GM21619 (cell line): ENCODE measurements around the gene TTLL12.
A peak's percentile ranks its signal among the peaks of the same experiment; 100 is the strongest.

Experiments
- ATAC-seq: cut with Tn5 transposase; IDR thresholded peaks from one replicate; pipeline ENCODE4 v1.9.1; 2021; ENCODE audit not compliant: unreplicated experiment

TTLL12 gene

DNA sequence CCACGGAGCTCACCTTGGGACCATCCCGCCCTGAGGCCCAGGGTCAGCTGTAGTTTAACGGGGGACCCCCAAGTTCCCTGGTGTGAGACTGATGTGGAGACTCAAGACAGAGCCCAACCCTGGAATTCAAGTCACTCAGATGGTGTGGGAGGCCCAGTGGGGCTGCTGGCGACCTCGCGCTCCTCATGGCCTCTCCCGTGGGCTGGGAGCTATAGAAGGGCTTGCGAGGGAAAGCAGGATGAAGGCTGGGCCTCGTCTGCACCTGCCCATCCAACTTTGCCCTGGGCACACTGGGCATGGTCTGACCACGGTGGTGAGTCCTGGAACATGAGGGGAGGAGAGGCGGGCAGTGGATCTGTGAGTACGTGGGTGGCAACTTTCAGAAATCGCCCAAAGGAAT is 13.6 kb upstream of the TTLL12 start:
- ATAC-seq = no peak

DNA sequence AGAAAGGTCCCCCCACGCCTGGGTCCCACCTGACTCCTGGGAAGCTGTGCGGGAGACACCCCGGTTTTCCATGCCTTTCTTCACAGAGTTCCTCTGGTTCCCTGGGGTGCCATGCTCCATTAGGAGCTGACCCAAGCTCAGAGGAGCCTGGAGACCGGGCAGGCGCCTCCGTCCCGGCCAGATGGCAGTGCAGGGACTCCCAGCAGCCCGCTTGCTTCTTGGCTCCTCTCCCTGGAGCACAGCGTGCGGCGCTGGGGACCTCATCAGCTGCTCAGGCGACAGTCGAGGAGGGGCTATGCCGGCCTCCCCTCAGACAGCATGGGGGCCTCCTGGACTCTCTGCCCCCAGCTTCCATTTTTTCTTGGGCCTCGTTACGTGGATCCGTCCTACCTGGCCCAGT is 13.1 kb upstream of the TTLL12 start:
- ATAC-seq = no peak

DNA sequence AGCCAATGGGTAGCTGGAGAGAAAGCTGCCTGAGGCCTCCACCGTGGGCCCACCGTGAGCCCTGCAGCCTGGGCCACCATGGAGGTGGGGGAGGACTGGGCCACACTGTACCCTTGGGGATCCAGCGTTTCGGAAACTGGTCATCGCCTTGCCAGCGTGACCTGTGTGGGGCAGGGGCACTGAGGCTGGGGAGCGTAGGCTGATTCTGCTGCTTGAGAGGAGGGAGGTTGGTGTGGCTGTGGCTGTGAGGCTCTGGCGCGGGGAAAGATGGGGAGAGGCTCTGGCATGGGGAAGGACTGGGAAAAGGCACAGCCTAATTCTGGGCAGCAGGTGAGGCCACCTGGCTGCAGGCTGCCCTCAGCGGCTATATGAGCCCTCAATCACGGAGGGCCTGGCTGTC is 12.6 kb upstream of the TTLL12 start:
- no peak for ATAC-seq

DNA sequence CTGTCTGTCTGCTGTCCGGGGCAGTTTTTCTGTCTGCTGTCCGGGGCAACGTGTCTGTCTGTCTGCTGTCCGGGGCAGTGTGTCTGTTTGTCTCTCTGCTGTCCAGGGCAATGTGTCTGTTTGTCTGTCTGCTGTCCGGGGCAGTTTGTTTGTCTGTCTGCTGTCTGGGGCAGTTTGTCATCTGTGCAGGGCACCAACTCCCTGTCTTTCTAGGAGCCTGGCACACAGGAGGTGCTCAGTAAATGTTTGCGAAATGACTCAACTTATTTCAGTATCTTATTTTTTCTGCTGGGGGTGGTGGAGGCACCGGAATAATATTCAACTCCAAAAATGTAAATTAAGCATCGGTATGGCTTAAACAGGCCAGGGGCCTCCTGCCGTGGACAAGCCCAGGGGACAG is 12.0 kb upstream of the TTLL12 start:
- no peak for ATAC-seq

DNA sequence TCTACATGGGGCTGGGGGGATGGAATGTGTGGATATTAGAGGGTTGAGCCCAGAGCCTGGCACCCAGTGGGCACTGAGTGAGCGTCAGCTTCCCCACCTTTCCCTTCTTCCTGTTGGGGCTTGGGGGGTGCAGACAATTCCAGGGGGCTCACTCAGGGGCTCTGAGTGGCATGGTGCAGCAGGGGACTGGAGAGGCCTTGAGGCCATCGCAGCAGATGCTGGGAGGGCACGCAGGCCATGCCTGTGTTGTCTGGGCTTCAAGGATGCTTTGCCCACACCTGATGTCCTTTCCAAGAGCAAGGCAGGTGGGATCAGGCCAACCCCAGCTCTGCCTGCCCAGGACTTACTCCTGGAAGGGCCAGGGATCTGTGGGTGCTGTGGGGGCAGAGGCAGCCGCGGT is 11.2 kb upstream of the TTLL12 start:
- ATAC-seq = no peak

DNA sequence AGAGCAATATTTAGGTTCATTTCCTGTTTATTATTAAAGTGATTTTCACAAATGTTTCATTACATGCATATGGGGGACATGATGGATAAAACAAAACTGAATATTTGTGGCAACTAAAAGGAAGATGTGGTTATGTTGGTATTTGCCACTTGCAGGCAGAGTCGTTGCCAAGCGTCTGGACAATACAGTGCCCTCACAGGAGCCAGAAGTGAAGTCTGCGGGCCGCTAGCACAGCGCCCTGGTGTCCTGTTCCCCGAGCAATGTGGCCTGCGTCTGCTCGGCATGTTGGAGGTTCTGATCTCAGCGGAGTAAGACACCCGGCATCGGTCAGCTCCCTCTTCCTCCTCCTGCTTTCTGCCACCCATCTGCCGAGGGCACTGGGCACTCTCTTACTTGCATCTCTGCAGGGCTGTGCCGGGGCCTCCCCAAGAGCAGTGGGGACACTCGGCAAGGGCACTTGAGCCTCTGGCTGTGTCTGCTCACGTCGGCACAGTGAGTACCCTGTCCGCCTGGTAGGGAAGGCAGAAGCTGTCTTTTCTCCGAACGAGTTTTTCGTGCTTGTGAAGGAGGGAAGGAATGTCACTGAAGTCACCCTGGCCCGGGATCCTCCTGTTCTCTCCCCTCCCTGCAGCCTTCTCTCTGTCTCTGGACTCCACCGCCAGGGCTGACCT is 10.5 kb upstream of the TTLL12 start:
- no peak for ATAC-seq

DNA sequence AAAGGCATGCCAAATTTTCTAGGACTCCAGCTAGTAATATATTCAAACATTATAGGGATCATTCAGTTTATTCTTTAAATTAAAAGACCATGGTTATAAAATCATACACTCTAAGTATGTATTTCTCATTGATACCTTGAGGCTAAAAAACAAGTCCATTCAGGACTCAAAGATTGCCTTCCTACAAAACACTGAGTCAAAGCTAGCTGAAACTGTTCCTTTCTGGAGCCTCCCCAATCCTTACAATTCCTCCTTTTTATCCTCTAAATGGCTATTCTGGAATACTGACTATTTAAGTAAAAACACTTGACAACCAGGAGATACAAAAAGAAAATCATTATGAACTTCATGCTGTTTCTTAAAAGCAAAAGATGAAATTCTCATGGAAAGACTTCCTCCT is 4.9 kb upstream of the TTLL12 start:
- ATAC-seq = no peak

DNA sequence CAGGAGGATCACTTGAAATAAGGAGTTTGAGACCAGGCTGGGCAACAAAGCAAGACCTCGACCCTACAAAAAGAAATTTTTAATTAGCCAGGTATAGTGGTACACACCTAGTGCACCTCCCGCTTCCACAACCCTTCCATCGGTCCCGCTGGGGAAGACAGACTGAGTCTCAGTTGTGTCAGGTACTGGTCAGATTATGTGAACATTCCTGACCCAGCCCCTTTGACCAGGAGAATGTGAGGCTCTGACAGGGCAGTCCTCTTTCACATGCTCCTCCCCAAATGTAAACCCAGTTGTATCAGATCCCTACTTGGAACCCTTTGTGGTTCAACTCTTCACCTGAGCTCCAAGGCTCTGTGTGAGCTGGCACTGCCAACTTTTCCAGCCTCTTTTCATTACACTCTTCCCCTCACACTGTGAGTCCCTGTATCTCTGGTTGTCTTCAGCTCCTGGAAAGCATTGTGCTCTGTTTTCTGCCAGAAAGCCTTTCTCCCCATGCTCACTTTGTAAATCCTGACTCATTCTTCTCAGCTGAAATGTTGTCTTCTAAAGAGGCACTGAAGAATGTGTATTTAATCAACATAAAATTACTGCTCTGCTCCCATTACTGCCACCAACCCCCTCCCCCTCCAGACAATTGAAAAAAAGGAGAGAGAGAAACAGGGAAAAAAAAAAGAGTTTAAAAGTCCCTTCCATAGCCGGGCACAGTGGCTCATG is 2.1 kb upstream of the TTLL12 start:
- no peak for ATAC-seq

DNA sequence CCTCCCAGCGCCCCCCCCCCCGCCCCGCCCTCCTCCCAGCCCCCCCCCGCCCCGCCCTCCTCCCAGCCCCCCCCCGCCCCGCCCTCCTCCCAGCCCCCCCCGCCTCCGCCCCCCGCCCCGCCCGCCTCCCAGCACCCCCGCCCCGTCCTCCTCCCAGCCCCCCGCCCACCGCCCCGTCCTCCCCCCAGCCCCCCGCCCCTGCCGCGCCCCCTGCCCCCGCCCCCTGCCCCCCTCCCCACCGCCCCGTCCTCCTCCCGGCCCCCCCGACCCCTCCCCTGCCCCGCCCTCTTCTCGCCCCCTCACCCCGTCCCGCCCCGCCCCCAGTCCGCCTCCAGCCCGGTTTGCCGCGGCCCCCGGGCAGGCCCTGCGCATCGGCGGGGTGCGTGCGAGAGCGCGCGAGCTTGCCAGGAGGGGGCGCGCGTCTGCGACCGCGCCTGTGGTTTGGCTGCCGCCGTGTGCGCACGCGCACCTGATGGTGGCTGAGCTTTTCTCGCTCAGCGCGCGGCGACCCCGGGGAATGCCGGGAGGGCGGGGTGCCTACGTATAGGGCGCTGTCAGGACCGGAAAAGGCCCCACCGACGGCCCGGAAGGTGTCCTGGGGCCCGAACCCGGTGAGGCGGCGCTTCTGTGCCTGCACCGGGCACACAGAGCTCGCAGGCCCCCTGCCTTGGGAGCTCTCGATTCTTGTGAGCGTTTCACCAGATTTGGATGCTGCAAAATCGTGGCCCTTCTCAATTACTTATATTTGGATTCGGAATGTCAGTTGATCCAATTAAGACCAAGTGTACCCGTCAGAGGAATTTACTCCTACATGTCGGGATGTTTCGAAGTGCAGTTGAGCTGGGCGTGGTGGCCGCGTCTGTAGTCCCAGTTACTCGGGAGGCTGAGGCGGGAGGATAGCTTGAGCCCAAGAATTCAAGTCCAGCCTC is 501 bp upstream of the TTLL12 start:
- peak; percentile 69 for ATAC-seq

DNA sequence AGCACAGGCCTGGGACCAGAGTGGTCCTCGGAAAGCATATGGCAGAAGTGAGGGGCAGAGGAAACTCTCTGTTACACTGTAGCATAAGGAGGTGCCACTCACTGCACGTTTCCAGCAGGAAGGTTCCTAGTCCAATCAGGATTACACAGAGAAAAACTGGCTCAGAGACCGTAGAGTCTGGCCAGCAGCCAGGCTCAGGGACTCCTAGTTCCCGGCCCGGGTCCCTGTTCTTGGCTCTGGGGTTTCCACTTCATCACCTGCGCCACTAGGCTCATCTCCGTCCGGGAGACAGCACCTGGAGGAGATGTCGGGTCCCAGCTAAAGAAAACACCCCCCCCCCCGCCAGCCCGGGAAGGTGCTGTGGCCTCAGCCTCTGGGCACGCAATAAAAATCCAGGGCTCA is 1.1 kb downstream of the TTLL12 start:
- ATAC-seq = no peak

DNA sequence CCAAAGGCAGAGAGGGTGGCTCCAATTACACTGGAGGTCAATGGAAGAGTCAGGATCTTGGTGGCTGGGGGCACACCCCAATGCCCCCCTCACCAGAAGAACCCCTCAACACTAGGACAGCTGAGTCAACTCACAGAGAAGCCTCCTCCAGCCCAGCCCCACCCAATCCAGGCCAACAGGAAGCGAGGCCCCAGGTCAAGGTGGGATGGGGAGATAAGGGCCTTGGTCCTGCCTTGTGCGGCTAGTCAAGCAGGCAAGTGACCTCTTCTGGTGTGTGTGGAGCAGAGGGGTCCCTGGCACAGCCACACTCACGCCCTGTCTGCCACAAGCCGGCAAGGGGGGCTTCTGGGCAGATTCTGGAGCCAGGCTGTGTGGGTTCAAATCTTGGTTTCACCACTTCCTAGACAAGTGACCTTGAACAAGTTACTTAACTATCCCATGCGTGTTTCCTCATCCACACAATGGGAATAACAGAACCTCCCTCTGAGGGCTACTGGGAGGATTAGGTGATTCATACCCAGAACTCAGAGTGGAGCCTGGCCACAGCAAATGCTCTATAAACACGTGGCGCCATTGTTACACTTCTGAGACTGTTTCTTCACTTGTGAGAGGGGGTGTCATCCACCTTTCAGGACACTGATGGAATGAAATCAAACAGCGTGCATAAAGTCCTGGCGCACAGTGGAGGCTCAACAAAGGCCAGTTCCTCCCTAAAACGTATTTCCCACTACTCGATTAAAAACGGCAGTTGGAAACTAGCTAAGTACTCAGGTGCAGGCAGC is 3.2 kb downstream of the TTLL12 start:
- ATAC-seq = no peak

DNA sequence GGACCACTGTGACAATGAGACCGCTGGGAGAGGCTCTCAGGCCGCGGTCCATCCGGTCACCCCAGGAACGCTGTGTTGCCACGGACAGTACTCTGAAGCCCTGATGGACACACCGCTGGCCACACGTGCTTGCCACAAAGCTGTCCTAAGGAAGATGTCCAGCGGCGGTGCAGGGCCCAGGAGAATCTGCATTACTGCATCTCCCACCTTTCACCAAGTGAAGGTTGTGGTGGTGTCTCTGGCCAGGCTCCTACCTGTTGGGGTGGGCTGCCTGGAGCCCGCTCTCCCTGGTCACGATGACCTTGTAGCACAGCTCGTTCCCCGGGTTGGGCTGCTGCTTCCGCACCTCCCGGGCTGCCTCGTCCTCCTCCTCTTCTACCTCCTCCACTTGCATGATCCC is 4.2 kb downstream of the TTLL12 start:
- no peak for ATAC-seq

DNA sequence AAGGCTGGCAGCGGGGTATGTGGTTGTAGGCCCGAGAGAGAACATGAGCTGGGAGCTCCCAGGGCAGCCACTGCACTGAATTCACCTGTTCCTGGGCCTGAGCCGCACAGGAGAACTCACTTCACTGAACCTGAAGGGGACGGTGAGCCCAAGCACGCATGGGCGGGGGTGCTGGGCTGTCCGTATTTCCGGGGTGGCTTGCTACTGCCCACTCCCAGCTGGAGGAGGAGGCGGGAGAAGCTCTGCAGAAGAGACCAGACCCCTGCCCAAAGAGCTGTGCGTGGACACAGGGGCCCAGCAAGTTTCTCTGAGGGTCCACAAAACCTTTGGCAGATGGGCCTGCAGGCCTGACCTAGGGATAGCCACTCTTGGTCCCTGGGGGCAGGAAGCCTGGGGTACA is 4.8 kb downstream of the TTLL12 start:
- no peak for ATAC-seq

DNA sequence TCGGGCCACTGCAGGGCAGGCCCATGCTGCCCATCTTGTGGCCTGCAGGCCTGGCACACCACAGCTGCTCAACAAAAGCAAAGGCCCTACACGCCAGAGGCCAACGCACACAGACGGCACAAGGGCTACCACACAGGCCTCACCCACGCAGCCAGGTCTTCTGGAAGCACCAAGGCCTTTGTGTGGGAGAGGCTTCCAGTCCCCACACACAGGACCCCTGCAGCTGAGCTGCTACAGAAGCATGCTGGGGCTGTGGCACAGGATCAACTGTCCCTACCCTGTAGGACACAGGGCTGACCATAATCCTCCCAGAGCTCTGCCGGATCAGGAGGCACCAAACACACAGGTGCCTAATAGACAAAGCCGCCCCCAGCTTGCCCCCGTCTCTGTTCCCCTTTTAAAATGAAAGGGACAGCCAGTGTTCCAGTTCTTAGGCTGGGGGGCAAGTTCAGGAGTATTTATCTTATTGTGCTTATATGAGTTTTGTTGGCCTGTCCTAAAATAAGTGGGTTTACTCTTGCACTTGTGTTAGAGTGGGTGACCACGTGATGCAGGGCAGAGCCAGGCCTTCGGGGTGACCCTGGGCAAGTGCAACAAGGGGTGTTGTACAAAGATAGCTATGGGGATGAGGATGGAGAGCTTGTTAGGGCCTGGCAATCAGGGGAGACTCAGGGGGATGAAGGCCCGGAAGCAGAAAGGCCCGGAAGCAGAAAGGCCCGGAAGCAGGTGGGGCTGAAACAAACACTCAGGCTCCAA is 5.4 kb downstream of the TTLL12 start:
- ATAC-seq = no peak

DNA sequence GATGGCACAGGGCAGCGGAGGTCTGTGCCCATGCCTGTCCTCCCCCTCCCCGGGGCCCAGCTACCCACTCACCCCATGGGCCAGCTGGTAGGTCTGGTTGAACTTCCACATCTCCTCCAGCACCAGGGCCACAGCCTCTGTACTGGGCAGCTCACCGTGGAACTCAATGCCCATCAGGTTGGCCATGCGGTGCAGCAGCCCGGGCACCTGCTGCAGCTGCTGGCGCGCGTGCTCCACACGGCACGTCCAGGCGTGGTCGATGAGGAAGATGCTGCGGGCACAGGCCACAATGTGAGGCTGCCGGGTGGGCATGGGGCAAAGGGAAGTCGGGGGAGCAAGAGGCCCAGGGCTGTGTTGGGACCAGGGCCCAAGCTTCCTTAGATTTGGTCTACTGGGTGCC is 6.3 kb downstream of the TTLL12 start:
- no peak for ATAC-seq

DNA sequence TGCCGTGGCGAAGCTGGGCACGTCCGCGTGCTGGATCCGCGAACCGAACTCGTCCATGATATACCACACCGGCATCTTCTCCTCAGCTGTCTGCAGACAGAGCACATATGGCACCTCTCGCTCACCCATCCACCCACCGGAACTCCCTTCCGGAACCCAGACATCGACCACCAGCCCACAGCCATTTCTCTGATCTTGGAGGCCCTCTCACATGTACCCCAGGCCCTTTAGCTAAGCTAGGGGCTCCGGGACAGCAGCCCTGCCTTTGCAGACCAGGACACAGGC is 7.1 kb downstream of the TTLL12 start:
- ATAC-seq = no peak

DNA sequence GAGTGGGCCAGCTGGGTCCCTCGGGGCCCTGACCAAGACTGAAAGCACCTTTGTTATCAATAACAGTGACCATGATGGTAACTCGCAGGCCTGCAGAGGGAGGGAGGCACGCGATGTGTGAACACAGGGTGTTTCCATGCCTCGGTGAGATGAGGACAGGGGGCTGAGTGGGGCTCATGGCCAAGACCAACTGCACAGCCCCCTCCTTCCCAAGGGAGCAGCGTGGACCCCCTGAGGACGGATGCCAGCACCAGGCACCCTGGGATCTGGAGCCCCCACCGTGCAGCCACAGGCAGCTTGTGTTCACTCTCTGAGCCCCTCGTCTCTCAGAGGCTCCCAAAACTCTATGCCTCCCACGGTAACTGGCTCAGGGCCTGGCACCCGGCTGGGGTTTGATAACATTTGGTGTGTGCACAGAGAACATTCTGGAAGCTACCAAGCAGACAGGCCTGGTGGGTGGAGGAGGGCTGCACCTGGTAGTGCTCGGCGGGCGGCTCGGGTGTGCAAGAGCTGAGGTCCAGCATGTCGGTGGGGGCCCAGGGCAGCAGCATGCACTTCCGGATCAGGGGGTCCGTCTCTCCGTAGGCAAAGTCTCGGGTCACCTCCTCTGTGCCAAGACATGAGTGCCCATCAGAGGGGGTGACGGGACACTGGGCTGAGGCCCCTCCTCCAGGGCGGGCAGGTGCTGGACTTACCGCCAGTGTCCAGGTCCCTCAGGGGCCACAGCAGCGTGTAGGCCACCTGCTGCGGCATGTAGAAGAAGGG is 7.6 kb downstream of the TTLL12 start:
- no peak for ATAC-seq

DNA sequence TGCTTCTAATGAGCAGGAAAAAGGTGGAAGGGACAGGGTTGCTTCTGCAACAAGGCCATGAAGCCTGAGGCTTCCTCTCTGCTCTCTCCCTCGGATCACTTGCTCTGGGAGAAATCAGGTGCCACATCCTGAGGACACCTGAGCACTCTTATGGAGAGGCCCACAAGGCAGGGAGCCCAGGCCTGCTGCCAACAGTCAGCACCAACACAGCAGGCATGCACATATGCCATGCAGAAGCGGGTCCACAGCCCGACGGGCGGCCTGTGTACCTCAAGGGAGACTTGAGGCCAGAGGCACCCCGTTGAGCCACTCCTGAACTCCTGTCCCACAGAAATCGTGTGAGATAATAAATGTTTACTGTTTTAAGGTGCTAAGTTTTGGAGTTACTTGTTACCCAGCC is 9.5 kb downstream of the TTLL12 start:
- ATAC-seq = no peak

DNA sequence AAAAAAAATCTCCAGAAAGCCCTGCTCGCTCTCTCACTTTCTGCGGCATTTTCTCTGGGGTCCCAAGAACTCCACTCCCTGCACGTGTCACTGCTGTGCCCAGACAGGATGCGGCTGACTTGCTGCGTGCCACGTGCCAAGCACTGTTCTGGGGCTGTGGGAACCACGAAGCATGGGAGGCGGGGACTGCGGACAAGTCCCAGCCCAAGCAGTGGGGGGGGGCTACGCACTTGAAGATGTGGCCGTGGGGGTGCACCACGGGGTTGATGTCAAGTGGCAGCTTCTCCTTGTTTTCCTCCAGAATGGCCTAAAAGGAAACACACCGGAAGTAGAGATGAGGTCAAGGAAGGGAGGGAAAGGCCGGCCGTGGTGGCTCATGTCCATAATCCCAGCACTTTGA is 10.8 kb downstream of the TTLL12 start:
- ATAC-seq = no peak

DNA sequence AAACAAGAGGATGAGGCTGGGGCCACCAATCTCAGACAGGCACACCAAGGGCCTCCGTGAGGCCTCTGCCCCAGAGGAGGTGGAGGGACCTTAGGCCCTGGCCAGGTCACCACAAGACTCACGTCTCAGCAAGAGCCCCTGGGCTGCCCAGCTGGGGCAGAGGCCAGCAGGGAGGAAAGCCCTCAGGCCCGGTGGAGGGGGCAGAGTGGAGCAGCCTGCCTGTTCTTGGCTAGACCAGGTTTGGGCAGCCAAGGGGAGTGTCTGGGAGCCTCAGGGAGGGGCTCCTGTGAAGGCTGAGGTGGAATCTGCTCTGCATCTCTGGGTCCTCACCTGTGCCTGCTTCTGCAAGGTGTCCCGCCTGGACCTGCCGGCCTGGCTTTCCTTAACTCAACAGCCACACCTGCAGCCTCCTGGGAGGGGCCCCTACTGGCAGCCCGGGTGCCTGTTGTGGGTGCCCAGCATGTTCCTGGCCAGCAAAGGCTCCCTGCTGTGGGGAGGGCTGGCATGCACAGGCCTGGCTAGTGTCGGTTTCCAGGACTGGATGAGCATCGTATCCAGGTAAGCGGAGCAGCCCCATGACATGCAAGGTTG is 11.9 kb downstream of the TTLL12 start:
- no peak for ATAC-seq
